Omental fat pad (tissue), 4 donors: Measurements from ENCODE around the gene MBTPS2. TPM values are rescaled to one million over a fixed set of nuclear protein-coding genes. Genes with fewer than 3 reads are reported as not detected.

Experiments
- ATAC-seq: fragments of 150-250 bp; one replicate; pipeline ENCODE4 v1.9.1; 2016; ENCODE audit warnings: mild to moderate bottlenecking, moderate library complexity; ENCODE audit not compliant: low FRiP score
- DNase-seq: peaks from one replicate; pipeline ENCODE4 v3.0.0-alpha.2; 2019; ENCODE audit warnings: low spot score
- CTCF ChIP-seq, 3 donors: fragments of 450-650 bp; IDR thresholded peaks; one replicate each; pipeline ENCODE4 v1.5.1; 2016 to 2017; ENCODE audit warnings: antibody characterized with exemption in 3 of 3, mild to moderate bottlenecking in 3 of 3, moderate library complexity in 2 of 3
- total RNA-seq, 4 donors: library from RNA; depleted of rRNA; stranded (reverse); fragments of >200 nt; gene quantifications; one replicate each; pipeline ENCODE4 v1.1.0, GENCODE V29; 2016

Gene MBTPS2
- total RNA-seq, 4 donors from 2014 or later = 7.4 to 12.5 (median 9.2) TPM

- ATAC-seq (no peak), DNase-seq (no peak)
- no peak for TF ChIP-seq CTCF (IDR thresholded peaks at IDR 0.05)
Measured at GRCh38 chrX:21875013-21875412, 35.6 kb downstream of the MBTPS2 start.

- ATAC-seq (no peak), DNase-seq (no peak)
- no peak for TF ChIP-seq CTCF (IDR thresholded peaks at IDR 0.05)
Measured at GRCh38 chrX:21881881-21882574, 42.6 kb downstream of the MBTPS2 start.

GRCh38 chrX:21883258-21883657 is 43.8 kb downstream of the MBTPS2 start:
- ATAC-seq (no peak), DNase-seq (no peak)
- no peak for TF ChIP-seq CTCF (IDR thresholded peaks at IDR 0.05)

GRCh38 chrX:21885568-21885967 is 46.2 kb downstream of the MBTPS2 start:
- TF ChIP-seq CTCF (IDR thresholded peaks at IDR 0.05) = no peak
- no peak for ATAC-seq
- DNase-seq = no peak

GRCh38 chrX:21905313-21905712 is 65.9 kb downstream of the MBTPS2 start:
- DNase-seq = no peak
- no peak for ATAC-seq
- TF ChIP-seq CTCF (IDR thresholded peaks at IDR 0.05) = no peak

- no peak for ATAC-seq
Measured at GRCh38 chrX:21905953-21906352, 66.5 kb downstream of the MBTPS2 start.

More at GRCh38 chrX:21905953-21906352, 66.5 kb downstream of the MBTPS2 start:
- DNase-seq = no peak
- TF ChIP-seq CTCF (IDR thresholded peaks at IDR 0.05) = no peak
